HG03469 (cell line): Measurements from ENCODE around the gene MAN2A1.

Experiments
- ATAC-seq: cut with Tn5 transposase; IDR thresholded peaks from one replicate; pipeline ENCODE4 v1.9.1; 2021; ENCODE audit warnings: mild to moderate bottlenecking, moderate library complexity, moderate number of reproducible peaks; ENCODE audit not compliant: unreplicated experiment

Gene MAN2A1

DNA sequence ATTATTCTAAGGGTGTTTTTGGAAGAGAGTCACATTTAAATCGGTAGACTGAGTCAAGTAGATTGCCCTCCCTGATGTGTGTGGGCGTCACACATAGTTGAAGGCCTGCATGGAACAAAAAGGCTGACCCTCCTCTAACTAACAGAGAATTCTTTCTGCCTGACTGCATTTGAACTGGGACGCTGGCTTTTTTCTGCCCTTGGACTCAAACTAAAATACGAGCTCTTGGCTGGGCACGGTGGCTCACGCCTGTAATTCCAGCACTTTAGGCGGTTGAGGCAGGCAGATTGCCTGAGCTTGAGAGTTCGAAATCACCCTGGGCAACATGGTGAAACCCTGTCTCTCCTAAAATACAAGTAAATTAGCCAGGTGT, 209.4 kb downstream of the MAN2A1 start:
- no peak for ATAC-seq

DNA sequence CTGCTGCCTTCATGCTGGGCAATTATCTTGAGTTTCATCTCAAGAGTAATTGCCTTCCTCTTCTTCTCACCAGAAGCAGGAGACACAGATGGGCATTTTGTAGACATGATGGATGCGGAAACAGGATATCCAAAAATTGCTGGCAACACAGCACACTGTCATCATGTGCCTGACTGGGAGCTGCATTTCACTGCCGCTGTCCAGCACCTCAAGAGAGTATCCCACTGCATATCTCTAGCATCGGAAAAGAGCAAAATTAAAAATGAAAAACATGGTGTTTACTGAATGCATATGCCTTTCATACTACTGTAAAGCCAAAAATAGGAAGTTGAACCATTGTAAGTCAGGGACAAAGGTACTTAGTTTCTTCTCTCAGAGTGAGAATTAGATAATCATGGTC, 210.7 kb downstream of the MAN2A1 start:
- ATAC-seq = no peak

DNA sequence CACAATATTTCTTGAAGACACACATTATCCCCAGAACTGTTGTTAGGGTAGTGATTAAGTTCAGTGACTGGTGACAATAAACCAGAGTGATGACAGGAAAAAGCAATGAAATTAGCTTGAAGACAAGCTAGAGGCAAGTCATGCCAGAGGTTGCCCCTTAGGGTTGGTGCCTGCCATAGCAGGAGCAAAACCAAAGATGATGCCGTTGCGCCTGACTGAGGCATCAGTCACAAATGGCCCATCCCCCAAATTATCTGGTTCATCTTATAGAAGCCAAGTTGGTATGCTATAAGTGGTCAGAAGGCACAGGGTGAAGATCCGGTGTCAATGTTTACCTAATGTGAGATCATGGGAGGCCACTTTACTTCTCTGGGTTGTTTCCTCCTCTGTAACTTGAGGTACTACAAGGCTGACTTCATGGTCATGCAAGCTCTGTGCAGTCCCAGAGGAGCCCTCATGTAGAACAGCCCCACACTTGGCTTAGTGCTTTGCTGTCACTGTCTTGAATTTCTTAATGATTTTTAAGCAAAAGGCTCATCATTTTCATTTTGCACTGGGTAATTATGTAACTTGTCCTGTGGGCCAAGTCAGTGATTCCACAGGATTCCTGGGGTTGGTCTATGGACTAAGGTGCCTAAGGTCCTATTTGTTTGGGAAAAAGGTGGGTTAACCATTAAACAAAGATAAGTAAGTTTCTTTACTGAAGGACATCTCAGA, 211.3 kb downstream of the MAN2A1 start:
- no peak for ATAC-seq

- ATAC-seq = no peak
Observed at GRCh38 chr5:109901628-109901981, 211.9 kb downstream of the MAN2A1 start.

GRCh38 chr5:109903061-109903460, 213.3 kb downstream of the MAN2A1 start:
- no peak for ATAC-seq

DNA sequence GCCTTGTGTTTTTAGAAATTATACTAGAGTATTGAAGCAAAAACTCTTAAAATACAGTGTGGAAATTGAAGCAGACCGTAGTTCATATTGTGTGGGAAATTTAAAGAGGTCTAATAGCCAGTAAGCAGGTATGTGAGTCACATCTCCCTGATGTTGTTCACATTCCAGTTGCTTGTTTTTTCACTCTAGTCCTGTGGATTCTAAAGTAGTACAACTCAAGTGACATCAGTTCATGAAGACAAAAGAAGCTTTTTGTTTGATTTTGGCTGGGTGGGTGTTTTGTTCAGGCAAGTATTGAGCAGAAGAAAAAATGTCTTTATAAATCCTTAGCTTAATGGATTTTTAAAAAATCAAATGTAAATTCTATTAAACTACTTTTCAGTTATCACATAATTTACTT, 216.2 kb downstream of the MAN2A1 start:
- no peak for ATAC-seq

- no peak for ATAC-seq
Observed at GRCh38 chr5:109907189-109907588, 217.5 kb downstream of the MAN2A1 start.

DNA sequence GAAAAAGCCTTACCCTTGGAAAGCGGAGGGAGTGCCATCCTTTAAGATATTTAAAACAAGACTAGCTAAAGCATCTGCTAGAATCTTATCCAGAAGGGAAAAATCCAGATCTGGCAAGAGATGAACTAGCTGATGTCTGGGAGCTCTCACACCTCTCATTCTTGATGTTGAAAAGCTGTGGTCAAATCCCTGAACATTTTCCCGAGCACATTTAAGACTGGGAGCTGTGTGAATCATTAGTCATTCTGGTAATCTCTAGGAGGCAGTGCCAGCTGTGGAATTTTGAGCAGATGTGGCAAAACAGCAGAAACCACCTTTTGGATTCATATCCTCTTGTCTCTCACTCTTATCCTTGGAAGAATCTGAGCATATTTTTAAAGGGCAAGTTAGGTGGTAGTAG, 218.0 kb downstream of the MAN2A1 start:
- ATAC-seq = no peak

- no peak for ATAC-seq
Observed at GRCh38 chr5:109908366-109908765, 218.6 kb downstream of the MAN2A1 start.

- no peak for ATAC-seq
Observed at GRCh38 chr5:109910874-109911273, 221.1 kb downstream of the MAN2A1 start.

- no peak for ATAC-seq
Observed at GRCh38 chr5:109911731-109912130, 222.0 kb downstream of the MAN2A1 start.

GRCh38 chr5:109914906-109915305, 225.2 kb downstream of the MAN2A1 start:
- no peak for ATAC-seq

GRCh38 chr5:109916481-109917153, 226.9 kb downstream of the MAN2A1 start:
- no peak for ATAC-seq
